H1 (cell line): ENCODE data around the gene ARID5B. TPM values are rescaled to one million over a fixed set of nuclear protein-coding genes. Genes with fewer than 3 reads are reported as not detected.

Experiments
- CTCF ChIA-PET: fragments of 300-600 bp; sonication (Branson Sonifier 250); formaldehyde crosslinking; loops from one replicate; lab custom pipeline; 2021; ENCODE audit not compliant: partially characterized antibody; lab: Charles Lee
- POLR2A ChIA-PET: fragments of 300-600 bp; sonication (Branson Sonifier 250); formaldehyde crosslinking; loops from one replicate; lab custom pipeline; 2021; ENCODE audit warnings: inconsistent platforms; ENCODE audit not compliant: partially characterized antibody; lab: Charles Lee
- DNase-seq, 2 experiments: peaks; one replicate each; pipeline versions ENCODE4 v3.0.0 to v3.0.0-alpha.2; 2010 to 2022; ENCODE audit warnings: low spot score in 2 of 2, low read depth in 1 of 2, mixed read lengths in 1 of 2
- FAIRE-seq: peaks from 2 replicates; lab custom pipeline; 2011; peaks lifted over from hg19 to GRCh38; lab: Jason Lieb, UNC
- H2AFZ ChIP-seq: 2 replicates; pipeline ENCODE4 v1.8.1; 2012; ENCODE audit warnings: low read length, inconsistent platforms
- H2AK5ac ChIP-seq: 2 replicates; pipeline ENCODE4 v1.6.1; 2013; ENCODE audit warnings: low read depth, low read length
- H2BK120ac ChIP-seq: replicated peaks from 2 replicates; pipeline ENCODE3; 2013; ENCODE audit warnings: low read depth, low read length, inconsistent platforms
- H2BK12ac ChIP-seq: 2 replicates; pipeline ENCODE4 v1.6.1; 2013; ENCODE audit warnings: low read depth, low read length
- H2BK15ac ChIP-seq: 2 replicates; pipeline ENCODE4 v1.6.1; 2013; ENCODE audit warnings: low read length
- H2BK20ac ChIP-seq: 2 replicates; pipeline ENCODE4 v1.6.1; 2013; ENCODE audit warnings: low read length
- H2BK5ac ChIP-seq: 2 replicates; pipeline ENCODE4 v1.6.1; 2013; ENCODE audit warnings: low read depth, low read length
- H3K14ac ChIP-seq: 2 replicates; pipeline ENCODE4 v1.6.1; 2013; ENCODE audit warnings: inconsistent platforms; ENCODE audit not compliant: insufficient read length
- H3K18ac ChIP-seq: 2 replicates; pipeline ENCODE4 v1.6.1; 2013; ENCODE audit warnings: low read length; ENCODE audit errors: extremely low read depth
- H3K23ac ChIP-seq: 2 replicates; pipeline ENCODE4 v1.6.1; 2013; ENCODE audit warnings: inconsistent platforms; ENCODE audit not compliant: insufficient read length
- H3K23me2 ChIP-seq: 2 replicates; pipeline ENCODE4 v1.6.1; 2013; ENCODE audit warnings: low read depth, low read length
- H3K27ac ChIP-seq: 2 replicates; pipeline ENCODE4 v1.6.1; 2011; ENCODE audit warnings: low read depth, low read length, inconsistent platforms
- H3K27me3 ChIP-seq, 4 experiments: replicated peaks in 1 of 4; 1 replicate in 1 of 4; 2 replicates in 3 of 4; pipeline versions ENCODE4 v1.6.1 to v1.8.1; 2011 to 2013; ENCODE audit warnings: low read length in 3 of 4, mild to moderate bottlenecking in 3 of 4, inconsistent platforms in 2 of 4, mixed read lengths in 2 of 4, moderate library complexity in 1 of 4; ENCODE audit not compliant: control insufficient read depth in 3 of 4, insufficient read depth in 3 of 4; ENCODE audit errors: extremely low read depth in 1 of 4
- H3K36me3 ChIP-seq, 4 experiments: 2 replicates each; pipeline versions ENCODE4 v1.6.1 to v1.8.1; 2011 to 2013; ENCODE audit warnings: mild to moderate bottlenecking in 4 of 4, low read length in 3 of 4, moderate library complexity in 2 of 4, control low read depth in 1 of 4, inconsistent platforms in 1 of 4; ENCODE audit not compliant: insufficient read depth in 4 of 4, control insufficient read depth in 2 of 4
- H3K4ac ChIP-seq: replicated peaks from 2 replicates; pipeline ENCODE3; 2013; ENCODE audit warnings: low read length, low read depth, mixed read lengths, inconsistent platforms; ENCODE audit not compliant: insufficient read length
- H3K4me1 ChIP-seq, 4 experiments: replicated peaks in 1 of 4; 1 replicate in 1 of 4; 2 replicates in 3 of 4; pipeline versions ENCODE4 v1.6.1 to v1.8.1; 2011 to 2013; ENCODE audit warnings: low read length in 3 of 4, inconsistent platforms in 2 of 4, mixed read lengths in 1 of 4; ENCODE audit not compliant: insufficient read depth in 4 of 4, control insufficient read depth in 3 of 4
- H3K4me2 ChIP-seq, 2 experiments: 2 replicates each; pipeline versions ENCODE4 v1.6.1 to v1.8.1; 2011 to 2013; ENCODE audit warnings: low read depth in 2 of 2, low read length in 2 of 2, control low read depth in 1 of 2, inconsistent platforms in 1 of 2, mild to moderate bottlenecking in 1 of 2; ENCODE audit not compliant: insufficient read depth in 1 of 2
- H3K4me3 ChIP-seq, 4 experiments: fragments of 200-600, 300-600 bp in 1 of 4; sonication (generic), shearing (Covaris generic), sonication (Bioruptor Twin) in 1 of 4; 2 replicates each; pipeline versions ENCODE4 v1.5.1 to v1.8.1; 2011 to 2016; ENCODE audit warnings: low read length in 4 of 4, low read depth in 3 of 4, control low read depth in 2 of 4, inconsistent platforms in 2 of 4, mild to moderate bottlenecking in 2 of 4, mixed read lengths in 1 of 4, moderate library complexity in 1 of 4; ENCODE audit not compliant: insufficient read depth in 2 of 4; ENCODE audit errors: extremely low read depth in 1 of 4
- H3K56ac ChIP-seq: replicated peaks from 2 replicates; pipeline ENCODE3; 2013; ENCODE audit warnings: low read depth, mild to moderate bottlenecking, mixed read lengths, low read length, inconsistent platforms; ENCODE audit not compliant: insufficient read length
- H3K79me1 ChIP-seq: 2 replicates; pipeline ENCODE4 v1.6.1; 2013; ENCODE audit warnings: low read depth, low read length, control low read depth
- H3K79me2 ChIP-seq, 2 experiments: 2 replicates each; pipeline versions ENCODE4 v1.6.1 to v1.8.1; 2012 to 2013; ENCODE audit warnings: low read length in 2 of 2, mild to moderate bottlenecking in 2 of 2, inconsistent platforms in 1 of 2; ENCODE audit not compliant: insufficient read depth in 2 of 2, control insufficient read depth in 1 of 2
- H3K9ac ChIP-seq, 4 experiments: replicated peaks in 1 of 4; 1 replicate in 1 of 4; 2 replicates in 3 of 4; pipeline versions ENCODE4 v1.6.1 to v1.8.1; 2011 to 2013; ENCODE audit warnings: low read depth in 3 of 4, low read length in 3 of 4, control low read depth in 2 of 4, mild to moderate bottlenecking in 2 of 4, moderate library complexity in 2 of 4, inconsistent platforms in 1 of 4; ENCODE audit errors: extremely low read depth in 1 of 4
- H3K9me3 ChIP-seq, 2 experiments: 2 replicates each; pipeline versions ENCODE4 v1.6.1 to v1.8.1; 2012 to 2013; ENCODE audit warnings: mild to moderate bottlenecking in 2 of 2, moderate library complexity in 2 of 2, control low read depth in 1 of 2, inconsistent platforms in 1 of 2, low read depth in 1 of 2, low read length in 1 of 2, mixed read lengths in 1 of 2; ENCODE audit not compliant: insufficient read depth in 2 of 2
- H4K20me1 ChIP-seq, 2 experiments: replicated peaks in 1 of 2; 2 replicates each; pipeline versions ENCODE3 to v1.8.1; 2011 to 2013; ENCODE audit warnings: inconsistent platforms in 2 of 2, low read length in 2 of 2, mild to moderate bottlenecking in 1 of 2; ENCODE audit not compliant: insufficient read depth in 2 of 2, control insufficient read depth in 1 of 2
- H4K5ac ChIP-seq: 2 replicates; pipeline ENCODE4 v1.6.1; 2013; ENCODE audit warnings: low read length, low read depth, mixed read lengths, inconsistent platforms; ENCODE audit not compliant: insufficient read length
- H4K8ac ChIP-seq: 2 replicates; pipeline ENCODE4 v1.8.0; 2013; ENCODE audit warnings: mild to moderate bottlenecking, moderate library complexity, low read length, inconsistent platforms; ENCODE audit not compliant: insufficient read depth; ENCODE audit errors: extremely low read depth
- H4K91ac ChIP-seq: replicated peaks from 2 replicates; pipeline ENCODE3; 2013; ENCODE audit warnings: low read length, mixed read lengths, inconsistent platforms; ENCODE audit not compliant: insufficient read length
- FOSL1 ChIP-seq: IDR thresholded peaks from 2 replicates; pipeline ENCODE4 v1.6.1; 2011; ENCODE audit warnings: mild to moderate bottlenecking, low read depth, low read length, moderate library complexity; ENCODE audit not compliant: insufficient read depth
- GTF2F1 ChIP-seq: IDR thresholded peaks from 2 replicates; pipeline ENCODE4 v1.6.1; 2012; ENCODE audit warnings: low read depth, low read length, improper control_type of control experiment, borderline replicate concordance
- KDM5A ChIP-seq: fragments of 200-600 bp; IDR thresholded peaks from 2 replicates; pipeline ENCODE4 v1.7.1; 2012; ENCODE audit warnings: mild to moderate bottlenecking, low read length, inconsistent platforms, mixed read lengths
- POU5F1 ChIP-seq: IDR thresholded peaks from 2 replicates; pipeline ENCODE4 v1.6.1; 2011; ENCODE audit warnings: low read depth, mild to moderate bottlenecking, low read length, moderate library complexity
- RBBP5 ChIP-seq: IDR thresholded peaks from 2 replicates; pipeline ENCODE4 v1.7.1; 2012; ENCODE audit warnings: low read depth, mild to moderate bottlenecking, inconsistent platforms, low read length, moderate library complexity, borderline replicate concordance
- SIRT6 ChIP-seq: IDR thresholded peaks from one replicate; pipeline ENCODE4 v1.7.1; 2012; ENCODE audit warnings: low read length, inconsistent platforms
- SP1 ChIP-seq: IDR thresholded peaks from 2 replicates; pipeline ENCODE4 v1.6.1; 2011; ENCODE audit warnings: low read depth, low read length
- TBP ChIP-seq: IDR thresholded peaks from 2 replicates; pipeline ENCODE4 v1.6.1; 2011; ENCODE audit warnings: low read depth, low read length, improper control_type of control experiment
- TCF12 ChIP-seq: IDR thresholded peaks from 2 replicates; pipeline ENCODE4 v1.6.1; 2011; ENCODE audit warnings: low read depth, mild to moderate bottlenecking, low read length
- WGBS, 2 experiments: shearing (Covaris generic) in 1 of 2; methylation state at CpG; one replicate each; pipeline versions ENCODE4 v1.1.6 to v1.1.7; 2013 to 2015; ENCODE audit warnings: low lambda C conversion rate in 2 of 2, mixed read lengths in 2 of 2, inconsistent platforms in 1 of 2, low coverage in 1 of 2, missing lambda C conversion rate in 1 of 2; ENCODE audit not compliant: insufficient replicate concordance in 2 of 2, insufficient coverage in 1 of 2, insufficient read length in 1 of 2; ENCODE audit errors: extremely low coverage in 1 of 2, missing lambda C conversion rate in 1 of 2; 5-methylcytosine and 5-hydroxymethylcytosine counted together
- polyA plus RNA-seq, 7 experiments: library from polyadenylated mRNA; depleted of rRNA in 3 of 7; stranded (reverse) in 5 of 7; unstranded in 2 of 7; fragments of >200 nt in 5 of 7; fragments of 200-250 nt in 2 of 7; gene quantifications; 1 replicate in 5 of 7; 2 replicates in 1 of 7; 4 replicates in 1 of 7; pipeline versions ENCODE4 v1.2.1 to v1.2.3, GENCODE V29; 2011 to 2013; ENCODE audit warnings: missing spikeins in 2 of 7, mixed read lengths in 2 of 7
- total RNA-seq: library from RNA; stranded (reverse); fragmentation: NEBNext Ultra II Directional; extraction: Animal tissue kit (Norgen Biotek cat#: 25700); gene quantifications from 2 replicates; pipeline ENCODE4 v1.2.1, GENCODE V29; 2021
- TF ChIP-seq, protein P1 (sequence below), 3 experiments: IDR thresholded peaks; 1 replicate in 2 of 3; 2 replicates in 1 of 3; pipeline versions ENCODE4 v1.5.1 to v1.6.1; 2011; ENCODE audit warnings: low read length in 3 of 3, mild to moderate bottlenecking in 3 of 3, inconsistent platforms in 2 of 3, low read depth in 1 of 3, moderate library complexity in 1 of 3; ENCODE audit not compliant: insufficient read depth in 1 of 3; ENCODE audit errors: control extremely low read depth in 1 of 3

Gene ARID5B
- total and polyA plus RNA-seq, 2 of the 8 experiments (the other 6 are each of a cell fraction or from before 2014, with no cell fraction given): 0.21 to 1.1 TPM

- no peaks in the 10 kb centered on the region for H3K9me3 ChIP-seq
- H2BK15ac ChIP-seq: no peak overlapping the region
- H4K91ac ChIP-seq: no peak overlapping the region
- no peak overlapping the region for H3K23ac ChIP-seq
- H3K4ac ChIP-seq: no peak overlapping the region
- H2BK120ac ChIP-seq: no peak overlapping the region
- ChIA-PET POLR2A (no interaction called here), CTCF (interaction anchor here (0.6 to 1.5 kb wide), 4 partner anchors 50 to 1123 kb away, joined by 3 to 5 read pairs (median 5); no protein-coding TSS in a partner anchor)
- H4K8ac ChIP-seq: no peak overlapping the region
- no peak overlapping the region for H3K56ac ChIP-seq
- no peak overlapping the region for H2BK5ac ChIP-seq
- no peak for DNase-seq
- H3K23me2 ChIP-seq: no peaks in the 10 kb centered on the region
- H4K5ac ChIP-seq: no peak overlapping the region
- no peak overlapping the region for H3K9ac ChIP-seq
- no peak overlapping the region for H3K27ac ChIP-seq
- no peak overlapping the region for H3K4me2 ChIP-seq
- H2AK5ac ChIP-seq: no peak overlapping the region
- peaks cover 0 to 12% (median 2%) of the 10 kb centered on the region in 4 experiments; a peak in 3 of 7 replicates for H3K4me1 ChIP-seq
- H2AFZ ChIP-seq: no peak overlapping the region
- H4K20me1 ChIP-seq: no peaks in the 10 kb centered on the region
- no peaks in the 10 kb centered on the region for H3K79me2 ChIP-seq
- no peak overlapping the region for H3K14ac ChIP-seq
- H3K36me3 ChIP-seq: no peaks in the 10 kb centered on the region
- H2BK20ac ChIP-seq: no peak overlapping the region
- no peak overlapping the region for H3K18ac ChIP-seq
- H3K4me3 ChIP-seq: no peak overlapping the region
- FAIRE-seq: no peak
- H2BK12ac ChIP-seq: no peak overlapping the region
- 81% methylated on average over 7 of the region's 7 CpGs; no CpG with 5 or more reads in 1 of the 2 experiments for WGBS, 2 experiments
- no peaks in the 10 kb centered on the region for H3K79me1 ChIP-seq
- no peaks in the 10 kb centered on the region for H3K27me3 ChIP-seq
- TF ChIP-seq RBBP5 (no peak), FOSL1 (no peak), POU5F1 (no peak), SP1 (no peak), GTF2F1 (no peak), TBP (no peak), SIRT6 (no peak), TCF12 (no peak), KDM5A (no peak)
- TF ChIP-seq, protein P1, sequence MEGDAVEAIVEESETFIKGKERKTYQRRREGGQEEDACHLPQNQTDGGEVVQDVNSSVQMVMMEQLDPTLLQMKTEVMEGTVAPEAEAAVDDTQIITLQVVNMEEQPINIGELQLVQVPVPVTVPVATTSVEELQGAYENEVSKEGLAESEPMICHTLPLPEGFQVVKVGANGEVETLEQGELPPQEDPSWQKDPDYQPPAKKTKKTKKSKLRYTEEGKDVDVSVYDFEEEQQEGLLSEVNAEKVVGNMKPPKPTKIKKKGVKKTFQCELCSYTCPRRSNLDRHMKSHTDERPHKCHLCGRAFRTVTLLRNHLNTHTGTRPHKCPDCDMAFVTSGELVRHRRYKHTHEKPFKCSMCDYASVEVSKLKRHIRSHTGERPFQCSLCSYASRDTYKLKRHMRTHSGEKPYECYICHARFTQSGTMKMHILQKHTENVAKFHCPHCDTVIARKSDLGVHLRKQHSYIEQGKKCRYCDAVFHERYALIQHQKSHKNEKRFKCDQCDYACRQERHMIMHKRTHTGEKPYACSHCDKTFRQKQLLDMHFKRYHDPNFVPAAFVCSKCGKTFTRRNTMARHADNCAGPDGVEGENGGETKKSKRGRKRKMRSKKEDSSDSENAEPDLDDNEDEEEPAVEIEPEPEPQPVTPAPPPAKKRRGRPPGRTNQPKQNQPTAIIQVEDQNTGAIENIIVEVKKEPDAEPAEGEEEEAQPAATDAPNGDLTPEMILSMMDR (IDR thresholded peaks at IDR 0.05; ENCODE audit: control extremely low read depth in 1 of 3, insufficient read depth in 1 of 3, low read depth in 1 of 3, low read length in 3 of 3): no peak
Measured at GRCh38 chr10:61992671-61993668, 91.5 kb downstream of the ARID5B start.
